HepG2 (cell line): Measurements from ENCODE around the gene VASN. TPM values are rescaled to one million over a fixed set of nuclear protein-coding genes. Genes with fewer than 3 reads are reported as not detected.

ENCODE experiments used
- DPF2 ChIP-seq: sonication (generic); formaldehyde crosslinking; IDR thresholded peaks from 2 replicates; pipeline ENCODE4 v1.4.0; 2020; ENCODE audit warnings: mild to moderate bottlenecking, low read depth, missing genetic modification reagents, borderline replicate concordance
- ESRRA ChIP-seq: sonication (generic); formaldehyde crosslinking; IDR thresholded peaks from 2 replicates; pipeline ENCODE4 v1.5.1; 2020; ENCODE audit warnings: mild to moderate bottlenecking, low read depth, missing genetic modification reagents
- FOXK2 ChIP-seq: fragments of 450-650 bp; IDR thresholded peaks from 2 replicates; pipeline ENCODE4 v1.6.1; 2016
- HNRNPK ChIP-seq: fragments of 200-400 bp; formaldehyde crosslinking; IDR thresholded peaks from 2 replicates; pipeline ENCODE4 v1.6.1; 2018; ENCODE audit warnings: low read length, low read depth, moderate library complexity, mild to moderate bottlenecking; ENCODE audit not compliant: poor library complexity, severe bottlenecking
- MBNL3 ChIP-seq: fragments of 250-450 bp; sonication (Bioruptor Pico); conservative IDR thresholded peaks from 2 replicates; pipeline ENCODE4 v1.8.0; 2022; ENCODE audit warnings: mild to moderate bottlenecking, inconsistent platforms
- MIER3 ChIP-seq: IDR thresholded peaks from 2 replicates; pipeline ENCODE4 v1.6.1; 2016; ENCODE audit warnings: missing compliant biosample characterization, borderline replicate concordance
- NFKBIZ ChIP-seq: IDR thresholded peaks from 2 replicates; pipeline ENCODE4 v1.6.1; 2018; ENCODE audit warnings: missing genetic modification reagents, missing compliant biosample characterization
- NR2F2 ChIP-seq: IDR thresholded peaks from 2 replicates; pipeline ENCODE4 v1.6.1; 2012; ENCODE audit warnings: low read depth, inconsistent platforms, borderline replicate concordance
- PAX8 ChIP-seq: sonication (generic); formaldehyde crosslinking; IDR thresholded peaks from 2 replicates; pipeline ENCODE4 v1.8.0; 2022; ENCODE audit warnings: mild to moderate bottlenecking, missing genetic modification reagents, borderline replicate concordance
- PCBP2 ChIP-seq: fragments of 200-400 bp; formaldehyde crosslinking; optimal IDR thresholded peaks from 2 replicates; pipeline ENCODE3; 2018; ENCODE audit warnings: low read length, low read depth; ENCODE audit not compliant: poor library complexity, severe bottlenecking
- PPARG ChIP-seq: conservative IDR thresholded peaks from 2 replicates; pipeline ENCODE4 v1.6.1; 2016; ENCODE audit warnings: missing biosample characterization, missing genetic modification reagents
- RBFOX2 ChIP-seq: fragments of 200-400 bp; formaldehyde crosslinking; IDR thresholded peaks from 2 replicates; pipeline ENCODE4 v1.6.1; 2017; ENCODE audit warnings: low read depth, mild to moderate bottlenecking, low read length
- SALL2 ChIP-seq: sonication (generic); formaldehyde crosslinking; IDR thresholded peaks from 2 replicates; pipeline ENCODE4 v1.8.1; 2023; ENCODE audit warnings: mild to moderate bottlenecking, missing genetic modification reagents, inconsistent platforms
- ZBTB38 ChIP-seq: sonication (generic); formaldehyde crosslinking; IDR thresholded peaks from 2 replicates; pipeline ENCODE4 v1.5.1; 2020; ENCODE audit warnings: mild to moderate bottlenecking, missing genetic modification reagents
- ZFP1 ChIP-seq: IDR thresholded peaks from 2 replicates; pipeline ENCODE4 v1.6.1; 2016
- ZNF557 ChIP-seq: sonication (generic); formaldehyde crosslinking; IDR thresholded peaks from 2 replicates; pipeline ENCODE4 v1.4.0; 2020; ENCODE audit warnings: missing genetic modification reagents
- ZNF660 ChIP-seq: sonication (generic); formaldehyde crosslinking; IDR thresholded peaks from 2 replicates; pipeline ENCODE4 v1.5.1; 2020; ENCODE audit warnings: mild to moderate bottlenecking, low read depth, missing genetic modification reagents, borderline replicate concordance
- ZNF776 ChIP-seq: sonication (generic); formaldehyde crosslinking; IDR thresholded peaks from 2 replicates; pipeline ENCODE4 v1.4.0; 2020; ENCODE audit warnings: mild to moderate bottlenecking, missing genetic modification reagents
- ZNF891 ChIP-seq: sonication (generic); formaldehyde crosslinking; IDR thresholded peaks from 2 replicates; pipeline ENCODE4 v1.5.0; 2020; ENCODE audit warnings: mild to moderate bottlenecking, missing genetic modification reagents
- polyA plus RNA-seq, 8 experiments: library from polyadenylated mRNA; depleted of rRNA in 3 of 8; stranded (reverse) in 7 of 8; unstranded in 1 of 8; fragments of >200 nt; fragmentation: Illumina TruSeq in 4 of 8; extraction: Trizol in 4 of 8; gene quantifications; 2 replicates each; pipeline versions ENCODE4 v1.2.1 to v1.2.3, GENCODE V29; 2011 to 2016; ENCODE audit warnings: low read depth in 4 of 8, missing spikeins in 1 of 8, mixed read lengths in 1 of 8; ENCODE audit not compliant: insufficient read depth in 1 of 8
- total RNA-seq, 5 experiments: library from RNA; depleted of rRNA; stranded (reverse); fragments of >200 nt; fragmentation: Illumina TruSeq; extraction: Trizol; gene quantifications; 2 replicates each; pipeline ENCODE4 v1.2.3, GENCODE V29; 2016; ENCODE audit warnings: low read depth in 1 of 5
- TF ChIP-seq, protein P1 (sequence below): sonication (generic); formaldehyde crosslinking; IDR thresholded peaks from 2 replicates; pipeline ENCODE4 v1.4.0; 2020; ENCODE audit warnings: missing genetic modification reagents
- TF ChIP-seq, protein P2 (sequence below): sonication (generic); formaldehyde crosslinking; IDR thresholded peaks from 2 replicates; pipeline ENCODE4 v1.8.0; 2022; ENCODE audit warnings: mild to moderate bottlenecking, missing genetic modification reagents; ENCODE audit not compliant: insufficient replicate concordance
- TF ChIP-seq, protein P3 (sequence below): sonication (generic); formaldehyde crosslinking; IDR thresholded peaks from 2 replicates; pipeline ENCODE4 v1.8.0; 2022; ENCODE audit warnings: mild to moderate bottlenecking, missing genetic modification reagents
- TF ChIP-seq, protein P4 (sequence below): sonication (generic); formaldehyde crosslinking; IDR thresholded peaks from 2 replicates; pipeline ENCODE4 v1.4.0; 2020; ENCODE audit warnings: mild to moderate bottlenecking, missing genetic modification reagents
- TF ChIP-seq, protein P5 (sequence below): sonication (generic); formaldehyde crosslinking; IDR thresholded peaks from 2 replicates; pipeline ENCODE4 v1.5.0; 2020; ENCODE audit warnings: missing genetic modification reagents

Gene VASN
- total and polyA plus RNA-seq, 2 of the 13 experiments (the other 11 are each of a cell fraction or from before 2014, with no cell fraction given) = 8.4 to 18.2 TPM

DNA sequence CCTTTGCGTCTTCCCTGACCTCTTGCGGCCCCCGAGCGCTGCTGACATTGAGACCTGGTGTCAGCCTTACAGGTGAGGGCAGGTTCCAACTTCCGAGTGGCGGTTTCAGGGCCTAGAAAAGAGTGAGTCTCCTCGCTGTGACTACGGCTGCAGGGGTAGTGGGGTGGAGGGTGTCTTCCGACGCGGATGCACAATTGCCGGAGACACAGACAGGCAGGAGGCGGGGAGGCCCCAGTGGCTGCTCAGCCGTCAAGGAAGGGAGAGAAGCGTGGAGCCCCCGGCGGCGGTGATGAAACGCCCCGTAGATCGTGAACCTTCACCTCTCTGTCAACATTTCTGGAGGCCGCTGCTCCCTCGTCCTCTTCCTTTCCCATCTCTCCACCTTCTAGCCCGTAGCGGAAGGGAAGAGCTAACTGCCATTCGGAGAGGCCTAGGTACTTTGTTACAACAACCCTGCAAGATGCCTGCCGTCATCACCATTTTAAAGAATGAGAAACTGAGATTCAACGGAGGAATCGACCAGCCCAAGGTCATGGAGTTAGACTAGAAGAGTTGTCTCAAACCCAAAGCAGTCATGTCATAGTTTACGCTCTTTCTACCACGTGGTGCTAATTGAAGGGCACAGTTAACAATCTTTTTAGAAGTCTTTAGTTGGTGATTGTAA lies 54.5 kb downstream of the VASN start (continued):
- TF ChIP-seq NR2F2 = peak; percentile 64; the same call in 1 of the 2 replicates
- peak; percentile 79; the same call in 1 of the 2 replicates for TF ChIP-seq SALL2 (CRISPR knock-in tag)
- TF ChIP-seq ZNF891 (CRISPR knock-in tag) = peak; percentile 82; the same call in 1 of the 2 replicates
- TF ChIP-seq ZNF557 (CRISPR knock-in tag) = 0 out of 2 replicates have a peak, but pooled peaks have one; percentile 11
- TF ChIP-seq, protein P1, sequence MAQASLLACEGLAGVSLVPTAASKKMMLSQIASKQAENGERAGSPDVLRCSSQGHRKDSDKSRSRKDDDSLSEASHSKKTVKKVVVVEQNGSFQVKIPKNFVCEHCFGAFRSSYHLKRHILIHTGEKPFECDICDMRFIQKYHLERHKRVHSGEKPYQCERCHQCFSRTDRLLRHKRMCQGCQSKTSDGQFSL (CRISPR knock-in tag) = no peak
- TF ChIP-seq PCBP2 = no peak
- TF ChIP-seq, protein P2, sequence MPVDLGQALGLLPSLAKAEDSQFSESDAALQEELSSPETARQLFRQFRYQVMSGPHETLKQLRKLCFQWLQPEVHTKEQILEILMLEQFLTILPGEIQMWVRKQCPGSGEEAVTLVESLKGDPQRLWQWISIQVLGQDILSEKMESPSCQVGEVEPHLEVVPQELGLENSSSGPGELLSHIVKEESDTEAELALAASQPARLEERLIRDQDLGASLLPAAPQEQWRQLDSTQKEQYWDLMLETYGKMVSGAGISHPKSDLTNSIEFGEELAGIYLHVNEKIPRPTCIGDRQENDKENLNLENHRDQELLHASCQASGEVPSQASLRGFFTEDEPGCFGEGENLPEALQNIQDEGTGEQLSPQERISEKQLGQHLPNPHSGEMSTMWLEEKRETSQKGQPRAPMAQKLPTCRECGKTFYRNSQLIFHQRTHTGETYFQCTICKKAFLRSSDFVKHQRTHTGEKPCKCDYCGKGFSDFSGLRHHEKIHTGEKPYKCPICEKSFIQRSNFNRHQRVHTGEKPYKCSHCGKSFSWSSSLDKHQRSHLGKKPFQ (CRISPR knock-in tag) = peak; percentile 33
- TF ChIP-seq MIER3 = peak; percentile 38; the same call in 1 of the 2 replicates
- TF ChIP-seq ZNF776 (CRISPR knock-in tag) = no peak; the same call in 1 of the 2 replicates
- TF ChIP-seq RBFOX2 = peak; percentile 81
- TF ChIP-seq HNRNPK = no peak
- TF ChIP-seq ZBTB38 = peak; percentile 56; the same call in 1 of the 2 replicates
- TF ChIP-seq FOXK2 = no peak
- peak; percentile 84; the same call in 1 of the 2 replicates for TF ChIP-seq ESRRA (CRISPR knock-in tag)
- TF ChIP-seq DPF2 (CRISPR knock-in tag) = peak; percentile 53; the same call in 1 of the 2 replicates
- TF ChIP-seq, protein P3, sequence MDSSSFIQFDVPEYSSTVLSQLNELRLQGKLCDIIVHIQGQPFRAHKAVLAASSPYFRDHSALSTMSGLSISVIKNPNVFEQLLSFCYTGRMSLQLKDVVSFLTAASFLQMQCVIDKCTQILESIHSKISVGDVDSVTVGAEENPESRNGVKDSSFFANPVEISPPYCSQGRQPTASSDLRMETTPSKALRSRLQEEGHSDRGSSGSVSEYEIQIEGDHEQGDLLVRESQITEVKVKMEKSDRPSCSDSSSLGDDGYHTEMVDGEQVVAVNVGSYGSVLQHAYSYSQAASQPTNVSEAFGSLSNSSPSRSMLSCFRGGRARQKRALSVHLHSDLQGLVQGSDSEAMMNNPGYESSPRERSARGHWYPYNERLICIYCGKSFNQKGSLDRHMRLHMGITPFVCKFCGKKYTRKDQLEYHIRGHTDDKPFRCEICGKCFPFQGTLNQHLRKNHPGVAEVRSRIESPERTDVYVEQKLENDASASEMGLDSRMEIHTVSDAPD (CRISPR knock-in tag) = no peak
- TF ChIP-seq, protein P4, sequence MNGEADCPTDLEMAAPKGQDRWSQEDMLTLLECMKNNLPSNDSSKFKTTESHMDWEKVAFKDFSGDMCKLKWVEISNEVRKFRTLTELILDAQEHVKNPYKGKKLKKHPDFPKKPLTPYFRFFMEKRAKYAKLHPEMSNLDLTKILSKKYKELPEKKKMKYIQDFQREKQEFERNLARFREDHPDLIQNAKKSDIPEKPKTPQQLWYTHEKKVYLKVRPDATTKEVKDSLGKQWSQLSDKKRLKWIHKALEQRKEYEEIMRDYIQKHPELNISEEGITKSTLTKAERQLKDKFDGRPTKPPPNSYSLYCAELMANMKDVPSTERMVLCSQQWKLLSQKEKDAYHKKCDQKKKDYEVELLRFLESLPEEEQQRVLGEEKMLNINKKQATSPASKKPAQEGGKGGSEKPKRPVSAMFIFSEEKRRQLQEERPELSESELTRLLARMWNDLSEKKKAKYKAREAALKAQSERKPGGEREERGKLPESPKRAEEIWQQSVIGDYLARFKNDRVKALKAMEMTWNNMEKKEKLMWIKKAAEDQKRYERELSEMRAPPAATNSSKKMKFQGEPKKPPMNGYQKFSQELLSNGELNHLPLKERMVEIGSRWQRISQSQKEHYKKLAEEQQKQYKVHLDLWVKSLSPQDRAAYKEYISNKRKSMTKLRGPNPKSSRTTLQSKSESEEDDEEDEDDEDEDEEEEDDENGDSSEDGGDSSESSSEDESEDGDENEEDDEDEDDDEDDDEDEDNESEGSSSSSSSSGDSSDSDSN (CRISPR knock-in tag) = peak; percentile 93
- 0 out of 2 replicates have a peak, but pooled peaks have one; percentile 69 for TF ChIP-seq PAX8
- no peak; the same call in 1 of the 2 replicates for TF ChIP-seq NFKBIZ
- TF ChIP-seq PPARG = peak; percentile 94
- TF ChIP-seq, protein P5, sequence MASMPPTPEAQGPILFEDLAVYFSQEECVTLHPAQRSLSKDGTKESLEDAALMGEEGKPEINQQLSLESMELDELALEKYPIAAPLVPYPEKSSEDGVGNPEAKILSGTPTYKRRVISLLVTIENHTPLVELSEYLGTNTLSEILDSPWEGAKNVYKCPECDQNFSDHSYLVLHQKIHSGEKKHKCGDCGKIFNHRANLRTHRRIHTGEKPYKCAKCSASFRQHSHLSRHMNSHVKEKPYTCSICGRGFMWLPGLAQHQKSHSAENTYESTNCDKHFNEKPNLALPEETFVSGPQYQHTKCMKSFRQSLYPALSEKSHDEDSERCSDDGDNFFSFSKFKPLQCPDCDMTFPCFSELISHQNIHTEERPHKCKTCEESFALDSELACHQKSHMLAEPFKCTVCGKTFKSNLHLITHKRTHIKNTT (CRISPR knock-in tag) = no peak
- no peak for TF ChIP-seq MBNL3 (CRISPR knock-in tag)
- TF ChIP-seq ZNF660 (CRISPR knock-in tag) = 0 out of 2 replicates have a peak, but pooled peaks have one; percentile 59
- no peak for TF ChIP-seq ZFP1 (CRISPR knock-in tag)
